Astrocyte (in vitro differentiated cells and primary cell): ENCODE results near the gene LYPD6B.

Experiments used
- EZH2 ChIP-seq: IDR thresholded peaks from 2 replicates; pipeline ENCODE4 v1.6.1; 2012; ENCODE audit warnings: mild to moderate bottlenecking, low read length, inconsistent platforms; ENCODE audit not compliant: insufficient read depth
- TF ChIP-seq, protein P1 (sequence below): IDR thresholded peaks from 2 replicates; pipeline ENCODE4 v1.5.1; 2011; ENCODE audit warnings: low read depth, mild to moderate bottlenecking, inconsistent platforms, low read length, moderate library complexity; ENCODE audit not compliant: insufficient read depth

- TF ChIP-seq, protein P1, sequence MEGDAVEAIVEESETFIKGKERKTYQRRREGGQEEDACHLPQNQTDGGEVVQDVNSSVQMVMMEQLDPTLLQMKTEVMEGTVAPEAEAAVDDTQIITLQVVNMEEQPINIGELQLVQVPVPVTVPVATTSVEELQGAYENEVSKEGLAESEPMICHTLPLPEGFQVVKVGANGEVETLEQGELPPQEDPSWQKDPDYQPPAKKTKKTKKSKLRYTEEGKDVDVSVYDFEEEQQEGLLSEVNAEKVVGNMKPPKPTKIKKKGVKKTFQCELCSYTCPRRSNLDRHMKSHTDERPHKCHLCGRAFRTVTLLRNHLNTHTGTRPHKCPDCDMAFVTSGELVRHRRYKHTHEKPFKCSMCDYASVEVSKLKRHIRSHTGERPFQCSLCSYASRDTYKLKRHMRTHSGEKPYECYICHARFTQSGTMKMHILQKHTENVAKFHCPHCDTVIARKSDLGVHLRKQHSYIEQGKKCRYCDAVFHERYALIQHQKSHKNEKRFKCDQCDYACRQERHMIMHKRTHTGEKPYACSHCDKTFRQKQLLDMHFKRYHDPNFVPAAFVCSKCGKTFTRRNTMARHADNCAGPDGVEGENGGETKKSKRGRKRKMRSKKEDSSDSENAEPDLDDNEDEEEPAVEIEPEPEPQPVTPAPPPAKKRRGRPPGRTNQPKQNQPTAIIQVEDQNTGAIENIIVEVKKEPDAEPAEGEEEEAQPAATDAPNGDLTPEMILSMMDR, result no peak
- no peak for TF ChIP-seq EZH2
Observed at GRCh38 chr2:149015501-149015900, 23.0 kb upstream of the LYPD6B start.
